ENCODE measurements around the gene SLC15A3.

Gene SLC15A3

GRCh38 chr11:60927061-60927592, 24.8 kb downstream of the SLC15A3 start:
- DNase-seq: no peak

- DNase-seq: no peak
Measured at GRCh38 chr11:60926500-60926899, 25.5 kb downstream of the SLC15A3 start.

GRCh38 chr11:60925868-60926267, 26.1 kb downstream of the SLC15A3 start:
- no peak for DNase-seq

- DNase-seq: no peak
Measured at GRCh38 chr11:60924906-60925853, 26.8 kb downstream of the SLC15A3 start.

- no peak for DNase-seq
Measured at GRCh38 chr11:60924110-60924905, 27.7 kb downstream of the SLC15A3 start, which contains the start of gene TMEM132A. Gene TMEM132A (plus strand): TSS chr11:60924460. CDS start chr11:60924634, 174 bp downstream.

GRCh38 chr11:60923800-60924109, 28.2 kb downstream of the SLC15A3 start:
- no peak for DNase-seq

- no peak for DNase-seq
Measured at GRCh38 chr11:60923326-60923725, 28.6 kb downstream of the SLC15A3 start.

- no peak for DNase-seq
Measured at GRCh38 chr11:60922906-60923305, 29.1 kb downstream of the SLC15A3 start.

- no peak for DNase-seq
Measured at GRCh38 chr11:60921777-60922335, 30.1 kb downstream of the SLC15A3 start.

- DNase-seq: no peak
Measured at GRCh38 chr11:60921259-60921658, 30.7 kb downstream of the SLC15A3 start.

- DNase-seq: no peak
Measured at GRCh38 chr11:60919956-60920355, 32.0 kb downstream of the SLC15A3 start.

GRCh38 chr11:60919320-60919719, 32.7 kb downstream of the SLC15A3 start:
- DNase-seq: no peak

- no peak for DNase-seq
Measured at GRCh38 chr11:60918939-60919265, 33.1 kb downstream of the SLC15A3 start.

- no peak for DNase-seq
Measured at GRCh38 chr11:60918251-60918938, 33.6 kb downstream of the SLC15A3 start.

- DNase-seq: no peak
Measured at GRCh38 chr11:60917267-60917666, 34.7 kb downstream of the SLC15A3 start.

GRCh38 chr11:60916669-60917206, 35.2 kb downstream of the SLC15A3 start:
- DNase-seq: no peak

- peak; percentile 11 for DNase-seq
Measured at GRCh38 chr11:60915248-60915914, 36.6 kb downstream of the SLC15A3 start.

- no peak for DNase-seq
Measured at GRCh38 chr11:60914633-60915247, 37.2 kb downstream of the SLC15A3 start.

GRCh38 chr11:60913793-60914632, 38.0 kb downstream of the SLC15A3 start, which contains the start of gene TMEM109:
Gene TMEM109 (plus strand): TSS chr11:60914158. CDS start chr11:60919694, 5,536 bp downstream.
- DNase-seq: peak; percentile 75

- DNase-seq: no peak
Measured at GRCh38 chr11:60912851-60913528, 39.0 kb downstream of the SLC15A3 start.

Measured in GF-D8 (cell line).